HEK293 (cell line): Measurements from ENCODE around the gene RXFP1.

ENCODE experiments used
- CTCF ChIA-PET: fragments of 350-600 bp; formaldehyde crosslinking; extraction: SDS; loops from one replicate; lab custom pipeline; 2021; ENCODE audit warnings: antibody characterized with exemption; lab: Yijun Ruan, JAX
- POLR2A ChIA-PET: fragments of 300-600 bp; formaldehyde crosslinking; extraction: SDS; loops from one replicate; lab custom pipeline; 2020; ENCODE audit warnings: antibody characterized with exemption, inconsistent platforms; lab: Yijun Ruan, JAX
- H3K27ac ChIP-seq: fragments of 200-500 bp; sonication (Bioruptor generic); 2 replicates; pipeline ENCODE4 v1.5.1; 2014; ENCODE audit warnings: low read depth, low read length, control low read depth, inconsistent platforms; ENCODE audit errors: extremely low read depth
- H3K36me3 ChIP-seq, 2 experiments: fragments of 200-500 bp in 1 of 2; sonication (Bioruptor generic) in 1 of 2; 1 replicate in 1 of 2; 2 replicates in 1 of 2; pipeline ENCODE4 v1.5.1; 2014 to 2017; ENCODE audit warnings: inconsistent platforms in 2 of 2, low read length in 2 of 2; ENCODE audit not compliant: control insufficient read depth in 2 of 2, insufficient read depth in 1 of 2
- H3K4me1 ChIP-seq: fragments of 200-500 bp; sonication (Bioruptor generic); 2 replicates; pipeline ENCODE4 v1.5.1; 2014; ENCODE audit warnings: mild to moderate bottlenecking, low read length, inconsistent platforms; ENCODE audit not compliant: control insufficient read depth, insufficient read depth
- H3K4me3 ChIP-seq: 2 replicates; pipeline ENCODE4 v1.5.1; 2011; ENCODE audit warnings: low read depth, mild to moderate bottlenecking, control low read depth, low read length, moderate library complexity
- H3K9me3 ChIP-seq: fragments of 200-500 bp; sonication (Bioruptor generic); 2 replicates; pipeline ENCODE4 v1.5.1; 2014; ENCODE audit warnings: low read depth, low read length, inconsistent platforms; ENCODE audit not compliant: control insufficient read depth, insufficient read depth
- GLI2 ChIP-seq: fragments of 450-650 bp; formaldehyde crosslinking; IDR thresholded peaks from 2 replicates; pipeline ENCODE4; 2017; ENCODE audit warnings: missing biosample characterization, missing genetic modification characterization, low read depth, borderline replicate concordance
- HOXA7 ChIP-seq: sonication (generic); formaldehyde crosslinking; IDR thresholded peaks from 2 replicates; pipeline ENCODE4 v1.8.1; 2022; ENCODE audit warnings: missing genetic modification reagents, borderline replicate concordance
- MEIS1 ChIP-seq: sonication (generic); formaldehyde crosslinking; IDR thresholded peaks from 2 replicates; pipeline ENCODE4 v1.8.1; 2022; ENCODE audit warnings: missing genetic modification reagents, mild to moderate bottlenecking, borderline replicate concordance
- RBAK ChIP-seq: fragments of 450-650 bp; formaldehyde crosslinking; IDR thresholded peaks from 2 replicates; pipeline ENCODE4 v1.5.1; 2016; ENCODE audit warnings: missing biosample characterization, missing genetic modification characterization
- YY2 ChIP-seq: fragments of 450-650 bp; formaldehyde crosslinking; IDR thresholded peaks from 2 replicates; pipeline ENCODE4 v1.5.1; 2016; ENCODE audit warnings: missing biosample characterization, missing genetic modification characterization
- ZBTB20 ChIP-seq: fragments of 450-650 bp; formaldehyde crosslinking; IDR thresholded peaks from 2 replicates; pipeline ENCODE4 v1.5.1; 2016; ENCODE audit warnings: missing biosample characterization, missing genetic modification characterization
- ZIC2 ChIP-seq: fragments of 450-650 bp; formaldehyde crosslinking; IDR thresholded peaks from 2 replicates; pipeline ENCODE4 v1.5.1; 2016; ENCODE audit warnings: missing biosample characterization, missing genetic modification characterization
- ZNF157 ChIP-seq: fragments of 450-650 bp; formaldehyde crosslinking; IDR thresholded peaks from 2 replicates; pipeline ENCODE4 v1.5.1; 2016; ENCODE audit warnings: missing biosample characterization, missing genetic modification characterization
- ZNF19 ChIP-seq: fragments of 450-650 bp; formaldehyde crosslinking; IDR thresholded peaks from 2 replicates; pipeline ENCODE4; 2016; ENCODE audit warnings: missing biosample characterization, missing genetic modification characterization, low read depth
- ZNF202 ChIP-seq: fragments of 450-650 bp; formaldehyde crosslinking; IDR thresholded peaks from 2 replicates; pipeline ENCODE4 v1.5.1; 2016; ENCODE audit warnings: missing biosample characterization, missing genetic modification characterization, borderline replicate concordance
- ZNF248 ChIP-seq: fragments of 450-650 bp; formaldehyde crosslinking; IDR thresholded peaks from 2 replicates; pipeline ENCODE4 v1.5.1; 2017; ENCODE audit warnings: missing biosample characterization, missing genetic modification characterization
- ZNF302 ChIP-seq: fragments of 450-650 bp; formaldehyde crosslinking; IDR thresholded peaks from 2 replicates; pipeline ENCODE4 v1.5.1; 2016; ENCODE audit warnings: missing biosample characterization, missing genetic modification characterization, low read depth
- ZNF37A ChIP-seq: fragments of 450-650 bp; IDR thresholded peaks from 2 replicates; pipeline ENCODE4 v1.5.1; 2018; ENCODE audit warnings: missing biosample characterization, missing genetic modification characterization
- ZNF394 ChIP-seq: fragments of 450-650 bp; formaldehyde crosslinking; IDR thresholded peaks from 2 replicates; pipeline ENCODE4 v1.5.1; 2016; ENCODE audit warnings: missing biosample characterization, missing genetic modification characterization, mild to moderate bottlenecking, moderate library complexity, borderline replicate concordance
- ZNF404 ChIP-seq: fragments of 450-650 bp; formaldehyde crosslinking; IDR thresholded peaks from 2 replicates; pipeline ENCODE4 v1.5.1; 2017; ENCODE audit warnings: missing biosample characterization, missing genetic modification characterization
- ZNF514 ChIP-seq: fragments of 450-650 bp; formaldehyde crosslinking; IDR thresholded peaks from 2 replicates; pipeline ENCODE4 v1.5.1; 2016; ENCODE audit warnings: missing biosample characterization, missing genetic modification characterization
- ZNF549 ChIP-seq: fragments of 450-650 bp; IDR thresholded peaks from 2 replicates; pipeline ENCODE4 v1.5.1; 2018; ENCODE audit warnings: missing biosample characterization, missing genetic modification characterization, mild to moderate bottlenecking, inconsistent platforms, moderate library complexity
- ZNF555 ChIP-seq: fragments of 450-650 bp; formaldehyde crosslinking; conservative IDR thresholded peaks from 2 replicates; pipeline ENCODE4 v1.5.1; 2017; ENCODE audit warnings: missing biosample characterization, mild to moderate bottlenecking, missing genetic modification characterization, inconsistent platforms
- ZNF600 ChIP-seq: fragments of 450-650 bp; formaldehyde crosslinking; IDR thresholded peaks from 2 replicates; pipeline ENCODE4 v1.5.1; 2016; ENCODE audit warnings: missing biosample characterization, missing genetic modification characterization
- ZNF658 ChIP-seq: fragments of 450-650 bp; formaldehyde crosslinking; IDR thresholded peaks from 2 replicates; pipeline ENCODE4; 2016; ENCODE audit warnings: missing biosample characterization, missing genetic modification characterization
- ZNF792 ChIP-seq: fragments of 450-650 bp; formaldehyde crosslinking; IDR thresholded peaks from 2 replicates; pipeline ENCODE4 v1.5.1; 2016; ENCODE audit warnings: missing biosample characterization, missing genetic modification characterization
- ZNF837 ChIP-seq: fragments of 450-650 bp; formaldehyde crosslinking; IDR thresholded peaks from 2 replicates; pipeline ENCODE4 v1.5.1; 2016; ENCODE audit warnings: missing biosample characterization, missing genetic modification characterization
- ZNF843 ChIP-seq: fragments of 450-650 bp; formaldehyde crosslinking; IDR thresholded peaks from 2 replicates; pipeline ENCODE4 v1.5.1; 2016; ENCODE audit warnings: missing biosample characterization, missing genetic modification characterization
- TF ChIP-seq, protein P1 (sequence below): fragments of 450-650 bp; formaldehyde crosslinking; IDR thresholded peaks from 2 replicates; pipeline ENCODE4 v1.5.1; 2016; ENCODE audit warnings: missing biosample characterization, missing genetic modification characterization
- TF ChIP-seq, protein P2 (sequence below): fragments of 450-650 bp; formaldehyde crosslinking; IDR thresholded peaks from 2 replicates; pipeline ENCODE4 v1.5.1; 2016; ENCODE audit warnings: missing biosample characterization, missing genetic modification characterization
- TF ChIP-seq, protein P3 (sequence below): IDR thresholded peaks from 2 replicates; pipeline ENCODE4 v1.6.1; 2011; ENCODE audit warnings: mild to moderate bottlenecking, low read depth, low read length, borderline replicate concordance
- TF ChIP-seq, protein P4 (sequence below): fragments of 450-650 bp; formaldehyde crosslinking; conservative IDR thresholded peaks from 2 replicates; pipeline ENCODE4 v1.5.1; 2016; ENCODE audit warnings: low read depth, missing biosample characterization, missing genetic modification characterization
- TF ChIP-seq, protein P5 (sequence below): fragments of 450-650 bp; formaldehyde crosslinking; optimal IDR thresholded peaks from 2 replicates; pipeline ENCODE3; 2016; ENCODE audit warnings: missing biosample characterization, mild to moderate bottlenecking, missing genetic modification characterization

The RXFP1 gene

DNA sequence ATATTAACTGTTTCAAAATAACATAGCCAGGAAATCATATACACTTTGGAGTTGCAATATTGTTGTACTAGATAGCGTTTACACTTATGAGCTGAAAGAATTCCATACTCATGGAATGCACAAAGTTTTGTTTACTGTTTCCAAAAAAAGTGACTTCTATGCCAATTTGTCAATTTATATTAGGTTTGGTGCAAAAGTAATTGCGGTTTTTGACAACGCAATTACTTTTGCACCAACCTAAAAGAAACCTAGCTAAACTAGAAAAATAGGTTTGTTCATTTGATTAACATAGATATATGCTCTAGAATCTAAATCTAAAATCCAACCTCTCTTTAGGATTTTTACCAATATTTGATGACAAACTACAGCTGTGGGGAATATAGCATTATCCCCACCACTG, 15.2 kb downstream of the RXFP1 start:
- TF ChIP-seq ZIC2 (tag by site-specific recombination) (no peak), ZNF394 (tag by site-specific recombination) (no peak), ZNF792 (tag by site-specific recombination) (no peak), ZNF658 (tag by site-specific recombination) (no peak), ZNF549 (tag by site-specific recombination) (no peak), ZNF302 (tag by site-specific recombination) (no peak), YY2 (no peak), ZNF404 (tag by site-specific recombination) (no peak), ZNF514 (tag by site-specific recombination) (no peak), GLI2 (no peak), ZNF555 (tag by site-specific recombination) (no peak), ZNF37A (tag by site-specific recombination) (no peak)
- TF ChIP-seq, protein P1, sequence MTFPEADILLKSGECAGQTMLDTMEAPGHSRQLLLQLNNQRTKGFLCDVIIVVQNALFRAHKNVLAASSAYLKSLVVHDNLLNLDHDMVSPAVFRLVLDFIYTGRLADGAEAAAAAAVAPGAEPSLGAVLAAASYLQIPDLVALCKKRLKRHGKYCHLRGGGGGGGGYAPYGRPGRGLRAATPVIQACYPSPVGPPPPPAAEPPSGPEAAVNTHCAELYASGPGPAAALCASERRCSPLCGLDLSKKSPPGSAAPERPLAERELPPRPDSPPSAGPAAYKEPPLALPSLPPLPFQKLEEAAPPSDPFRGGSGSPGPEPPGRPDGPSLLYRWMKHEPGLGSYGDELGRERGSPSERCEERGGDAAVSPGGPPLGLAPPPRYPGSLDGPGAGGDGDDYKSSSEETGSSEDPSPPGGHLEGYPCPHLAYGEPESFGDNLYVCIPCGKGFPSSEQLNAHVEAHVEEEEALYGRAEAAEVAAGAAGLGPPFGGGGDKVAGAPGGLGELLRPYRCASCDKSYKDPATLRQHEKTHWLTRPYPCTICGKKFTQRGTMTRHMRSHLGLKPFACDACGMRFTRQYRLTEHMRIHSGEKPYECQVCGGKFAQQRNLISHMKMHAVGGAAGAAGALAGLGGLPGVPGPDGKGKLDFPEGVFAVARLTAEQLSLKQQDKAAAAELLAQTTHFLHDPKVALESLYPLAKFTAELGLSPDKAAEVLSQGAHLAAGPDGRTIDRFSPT (tag by site-specific recombination): no peak
- TF ChIP-seq, protein P2, sequence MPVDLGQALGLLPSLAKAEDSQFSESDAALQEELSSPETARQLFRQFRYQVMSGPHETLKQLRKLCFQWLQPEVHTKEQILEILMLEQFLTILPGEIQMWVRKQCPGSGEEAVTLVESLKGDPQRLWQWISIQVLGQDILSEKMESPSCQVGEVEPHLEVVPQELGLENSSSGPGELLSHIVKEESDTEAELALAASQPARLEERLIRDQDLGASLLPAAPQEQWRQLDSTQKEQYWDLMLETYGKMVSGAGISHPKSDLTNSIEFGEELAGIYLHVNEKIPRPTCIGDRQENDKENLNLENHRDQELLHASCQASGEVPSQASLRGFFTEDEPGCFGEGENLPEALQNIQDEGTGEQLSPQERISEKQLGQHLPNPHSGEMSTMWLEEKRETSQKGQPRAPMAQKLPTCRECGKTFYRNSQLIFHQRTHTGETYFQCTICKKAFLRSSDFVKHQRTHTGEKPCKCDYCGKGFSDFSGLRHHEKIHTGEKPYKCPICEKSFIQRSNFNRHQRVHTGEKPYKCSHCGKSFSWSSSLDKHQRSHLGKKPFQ (tag by site-specific recombination): no peak
- TF ChIP-seq, protein P3, sequence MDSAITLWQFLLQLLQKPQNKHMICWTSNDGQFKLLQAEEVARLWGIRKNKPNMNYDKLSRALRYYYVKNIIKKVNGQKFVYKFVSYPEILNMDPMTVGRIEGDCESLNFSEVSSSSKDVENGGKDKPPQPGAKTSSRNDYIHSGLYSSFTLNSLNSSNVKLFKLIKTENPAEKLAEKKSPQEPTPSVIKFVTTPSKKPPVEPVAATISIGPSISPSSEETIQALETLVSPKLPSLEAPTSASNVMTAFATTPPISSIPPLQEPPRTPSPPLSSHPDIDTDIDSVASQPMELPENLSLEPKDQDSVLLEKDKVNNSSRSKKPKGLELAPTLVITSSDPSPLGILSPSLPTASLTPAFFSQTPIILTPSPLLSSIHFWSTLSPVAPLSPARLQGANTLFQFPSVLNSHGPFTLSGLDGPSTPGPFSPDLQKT: no peak
- TF ChIP-seq, all 188 proteins: peak for 0
- no peaks in the 10 kb centered on the region for H3K36me3 ChIP-seq
- no peaks in the 10 kb centered on the region for H3K4me1 ChIP-seq
- ChIA-PET POLR2A (no interaction called here), CTCF (interaction anchor here (0.5 kb wide), 1 partner anchor 1414 kb away, joined by 3 read pairs; no protein-coding TSS in a partner anchor)
- H3K9me3 ChIP-seq: no peaks in the 10 kb centered on the region
- H3K27ac ChIP-seq: no peak overlapping the region
- no peak overlapping the region for H3K4me3 ChIP-seq

DNA sequence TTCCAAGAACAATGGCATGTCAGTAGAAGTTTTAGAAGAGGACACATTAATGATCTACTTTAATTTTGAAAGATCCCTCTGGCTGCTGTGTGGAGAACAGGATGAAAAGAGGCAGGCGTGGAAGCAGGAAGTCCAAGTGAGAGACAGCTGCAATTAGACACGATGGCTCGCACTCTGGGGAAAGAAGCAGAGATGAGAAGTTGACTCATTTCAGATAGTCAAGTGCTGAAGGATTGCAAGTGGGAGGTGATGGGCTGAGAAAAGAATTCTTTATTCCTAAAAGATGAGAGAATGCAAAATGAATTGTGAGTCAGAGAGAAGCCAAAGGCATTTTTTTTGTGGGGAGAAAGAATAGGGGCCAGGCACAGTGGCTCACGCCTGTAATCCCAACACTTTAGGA, 16.5 kb downstream of the RXFP1 start:
- ChIA-PET CTCF (no interaction called here), POLR2A (no interaction called here)
- Histone ChIP-seq H3K27ac (no peak overlapping the region), H3K4me3 (no peak overlapping the region), H3K36me3 (no peaks in the 10 kb centered on the region), H3K4me1 (no peaks in the 10 kb centered on the region), H3K9me3 (no peaks in the 10 kb centered on the region)
- TF ChIP-seq ZNF843 (tag by site-specific recombination) (no peak), ZNF837 (no peak), ZNF600 (no peak), RBAK (no peak), MEIS1 (CRISPR knock-in tag) (no peak), HOXA7 (no peak), ZBTB20 (tag by site-specific recombination) (no peak), ZNF658 (tag by site-specific recombination) (no peak), ZNF19 (tag by site-specific recombination) (no peak), ZNF248 (tag by site-specific recombination) (no peak), ZNF157 (tag by site-specific recombination) (no peak), ZNF202 (no peak)
- TF ChIP-seq, protein P4, sequence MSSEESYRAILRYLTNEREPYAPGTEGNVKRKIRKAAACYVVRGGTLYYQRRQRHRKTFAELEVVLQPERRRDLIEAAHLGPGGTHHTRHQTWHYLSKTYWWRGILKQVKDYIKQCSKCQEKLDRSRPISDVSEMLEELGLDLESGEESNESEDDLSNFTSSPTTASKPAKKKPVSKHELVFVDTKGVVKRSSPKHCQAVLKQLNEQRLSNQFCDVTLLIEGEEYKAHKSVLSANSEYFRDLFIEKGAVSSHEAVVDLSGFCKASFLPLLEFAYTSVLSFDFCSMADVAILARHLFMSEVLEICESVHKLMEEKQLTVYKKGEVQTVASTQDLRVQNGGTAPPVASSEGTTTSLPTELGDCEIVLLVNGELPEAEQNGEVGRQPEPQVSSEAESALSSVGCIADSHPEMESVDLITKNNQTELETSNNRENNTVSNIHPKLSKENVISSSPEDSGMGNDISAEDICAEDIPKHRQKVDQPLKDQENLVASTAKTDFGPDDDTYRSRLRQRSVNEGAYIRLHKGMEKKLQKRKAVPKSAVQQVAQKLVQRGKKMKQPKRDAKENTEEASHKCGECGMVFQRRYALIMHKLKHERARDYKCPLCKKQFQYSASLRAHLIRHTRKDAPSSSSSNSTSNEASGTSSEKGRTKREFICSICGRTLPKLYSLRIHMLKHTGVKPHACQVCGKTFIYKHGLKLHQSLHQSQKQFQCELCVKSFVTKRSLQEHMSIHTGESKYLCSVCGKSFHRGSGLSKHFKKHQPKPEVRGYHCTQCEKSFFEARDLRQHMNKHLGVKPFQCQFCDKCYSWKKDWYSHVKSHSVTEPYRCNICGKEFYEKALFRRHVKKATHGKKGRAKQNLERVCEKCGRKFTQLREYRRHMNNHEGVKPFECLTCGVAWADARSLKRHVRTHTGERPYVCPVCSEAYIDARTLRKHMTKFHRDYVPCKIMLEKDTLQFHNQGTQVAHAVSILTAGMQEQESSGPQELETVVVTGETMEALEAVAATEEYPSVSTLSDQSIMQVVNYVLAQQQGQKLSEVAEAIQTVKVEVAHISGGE (tag by site-specific recombination): no peak
- TF ChIP-seq, protein P5, sequence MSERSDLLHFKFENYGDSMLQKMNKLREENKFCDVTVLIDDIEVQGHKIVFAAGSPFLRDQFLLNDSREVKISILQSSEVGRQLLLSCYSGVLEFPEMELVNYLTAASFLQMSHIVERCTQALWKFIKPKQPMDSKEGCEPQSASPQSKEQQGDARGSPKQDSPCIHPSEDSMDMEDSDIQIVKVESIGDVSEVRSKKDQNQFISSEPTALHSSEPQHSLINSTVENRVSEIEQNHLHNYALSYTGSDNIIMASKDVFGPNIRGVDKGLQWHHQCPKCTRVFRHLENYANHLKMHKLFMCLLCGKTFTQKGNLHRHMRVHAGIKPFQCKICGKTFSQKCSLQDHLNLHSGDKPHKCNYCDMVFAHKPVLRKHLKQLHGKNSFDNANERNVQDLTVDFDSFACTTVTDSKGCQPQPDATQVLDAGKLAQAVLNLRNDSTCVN: no peak
